DND-41 (cell line): ENCODE results near the gene CDH23.

Experiments
- EZH2 ChIP-seq: IDR thresholded peaks from 3 replicates; pipeline ENCODE4 v1.6.1; 2012; ENCODE audit warnings: borderline replicate concordance, low read depth, mild to moderate bottlenecking, moderate library complexity, low read length, inconsistent platforms; ENCODE audit not compliant: severe bottlenecking
- TF ChIP-seq, protein P1 (sequence below): IDR thresholded peaks from 2 replicates; pipeline ENCODE4 v1.5.1; 2012; ENCODE audit warnings: borderline replicate concordance, low read length, moderate library complexity, mild to moderate bottlenecking; ENCODE audit not compliant: poor library complexity, severe bottlenecking; ENCODE audit errors: extremely low read depth

- TF ChIP-seq, protein P1, sequence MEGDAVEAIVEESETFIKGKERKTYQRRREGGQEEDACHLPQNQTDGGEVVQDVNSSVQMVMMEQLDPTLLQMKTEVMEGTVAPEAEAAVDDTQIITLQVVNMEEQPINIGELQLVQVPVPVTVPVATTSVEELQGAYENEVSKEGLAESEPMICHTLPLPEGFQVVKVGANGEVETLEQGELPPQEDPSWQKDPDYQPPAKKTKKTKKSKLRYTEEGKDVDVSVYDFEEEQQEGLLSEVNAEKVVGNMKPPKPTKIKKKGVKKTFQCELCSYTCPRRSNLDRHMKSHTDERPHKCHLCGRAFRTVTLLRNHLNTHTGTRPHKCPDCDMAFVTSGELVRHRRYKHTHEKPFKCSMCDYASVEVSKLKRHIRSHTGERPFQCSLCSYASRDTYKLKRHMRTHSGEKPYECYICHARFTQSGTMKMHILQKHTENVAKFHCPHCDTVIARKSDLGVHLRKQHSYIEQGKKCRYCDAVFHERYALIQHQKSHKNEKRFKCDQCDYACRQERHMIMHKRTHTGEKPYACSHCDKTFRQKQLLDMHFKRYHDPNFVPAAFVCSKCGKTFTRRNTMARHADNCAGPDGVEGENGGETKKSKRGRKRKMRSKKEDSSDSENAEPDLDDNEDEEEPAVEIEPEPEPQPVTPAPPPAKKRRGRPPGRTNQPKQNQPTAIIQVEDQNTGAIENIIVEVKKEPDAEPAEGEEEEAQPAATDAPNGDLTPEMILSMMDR, result no peak
- no peak for TF ChIP-seq EZH2
Observed at GRCh38 chr10:71590781-71591350, 194.1 kb downstream of the CDH23 start.
